IPS-18a (cell line): ENCODE data around the gene TMEM134.

Experiments used
- H3K27ac ChIP-seq: one replicate; pipeline ENCODE4 v1.5.1; 2013; ENCODE audit warnings: low read length
- H3K27me3 ChIP-seq: one replicate; pipeline ENCODE4 v1.6.1; 2013; ENCODE audit warnings: mild to moderate bottlenecking, low read length; ENCODE audit not compliant: control insufficient read depth, insufficient read depth
- H3K36me3 ChIP-seq: one replicate; pipeline ENCODE4 v1.6.1; 2013; ENCODE audit warnings: low read depth, low read length; ENCODE audit not compliant: control insufficient read depth
- H3K4me1 ChIP-seq: one replicate; pipeline ENCODE4 v1.6.1; 2013; ENCODE audit warnings: low read depth, low read length; ENCODE audit not compliant: control insufficient read depth
- H3K4me3 ChIP-seq: one replicate; pipeline ENCODE4 v1.5.1; 2013; ENCODE audit warnings: low read length
- H3K9ac ChIP-seq: one replicate; pipeline ENCODE4 v1.6.1; 2013; ENCODE audit warnings: mild to moderate bottlenecking, low read length, moderate library complexity
- H3K9me3 ChIP-seq: one replicate; pipeline ENCODE4 v1.6.1; 2013; ENCODE audit warnings: low read depth, low read length; ENCODE audit not compliant: control insufficient read depth

TMEM134 gene

GRCh38 chr11:67437082-67437808 is 31.8 kb downstream of the TMEM134 start, which contains the start of gene PTPRCAP:
Gene PTPRCAP, minus strand, starts transcription at chr11:67437682. Its CDS starts 63 bp downstream, at chr11:67437619.
- Histone ChIP-seq H3K36me3 (peaks cover 30% of the 10 kb centered on the region), H3K27me3 (no peaks in the 10 kb centered on the region), H3K4me3 (no peak within 1 kb of the TSS), H3K4me1 (no peaks in the 10 kb centered on the region), H3K27ac (peak within 1 kb of the TSS; percentile 30), H3K9ac (no peak within 1 kb of the TSS), H3K9me3 (no peaks in the 10 kb centered on the region)

- no peaks in the 10 kb centered on the region for H3K27me3 ChIP-seq
- peaks cover 30% of the 10 kb centered on the region for H3K36me3 ChIP-seq
- H3K27ac ChIP-seq, result peak overlapping the region; percentile 30
- no peak overlapping the region for H3K4me3 ChIP-seq
- H3K9ac ChIP-seq, result no peak overlapping the region
- H3K9me3 ChIP-seq, result no peaks in the 10 kb centered on the region
- no peaks in the 10 kb centered on the region for H3K4me1 ChIP-seq
Observed at GRCh38 chr11:67436459-67437081, 32.5 kb downstream of the TMEM134 start.

- peaks cover 30% of the 10 kb centered on the region for H3K36me3 ChIP-seq
- H3K9ac ChIP-seq, result no peak overlapping the region
- no peaks in the 10 kb centered on the region for H3K9me3 ChIP-seq
- H3K4me3 ChIP-seq, result no peak overlapping the region
- no peak overlapping the region for H3K27ac ChIP-seq
- no peaks in the 10 kb centered on the region for H3K4me1 ChIP-seq
- no peaks in the 10 kb centered on the region for H3K27me3 ChIP-seq
Observed at GRCh38 chr11:67435727-67436458, 33.2 kb downstream of the TMEM134 start.

- H3K27ac ChIP-seq, result no peak overlapping the region
- peaks cover 24% of the 10 kb centered on the region for H3K36me3 ChIP-seq
- H3K4me3 ChIP-seq, result no peak overlapping the region
- H3K27me3 ChIP-seq, result no peaks in the 10 kb centered on the region
- H3K4me1 ChIP-seq, result no peaks in the 10 kb centered on the region
- H3K9ac ChIP-seq, result no peak overlapping the region
- H3K9me3 ChIP-seq, result no peaks in the 10 kb centered on the region
Observed at GRCh38 chr11:67435031-67435726, 33.9 kb downstream of the TMEM134 start.

- H3K27me3 ChIP-seq, result no peaks in the 10 kb centered on the region
- H3K4me1 ChIP-seq, result no peaks in the 10 kb centered on the region
- H3K4me3 ChIP-seq, result no peak overlapping the region
- H3K27ac ChIP-seq, result no peak overlapping the region
- H3K9me3 ChIP-seq, result no peaks in the 10 kb centered on the region
- H3K9ac ChIP-seq, result no peak overlapping the region
- peaks cover 24% of the 10 kb centered on the region for H3K36me3 ChIP-seq
Observed at GRCh38 chr11:67434395-67434881, 34.6 kb downstream of the TMEM134 start.

- Histone ChIP-seq H3K36me3 (peaks cover 24% of the 10 kb centered on the region), H3K4me1 (no peaks in the 10 kb centered on the region), H3K9me3 (no peaks in the 10 kb centered on the region), H3K4me3 (no peak overlapping the region), H3K27me3 (no peaks in the 10 kb centered on the region), H3K9ac (no peak overlapping the region), H3K27ac (no peak overlapping the region)
Observed at GRCh38 chr11:67433536-67434394, 35.3 kb downstream of the TMEM134 start.

GRCh38 chr11:67432655-67433349 is 36.2 kb downstream of the TMEM134 start:
- H3K27ac ChIP-seq, result no peak overlapping the region
- H3K27me3 ChIP-seq, result no peaks in the 10 kb centered on the region
- no peaks in the 10 kb centered on the region for H3K9me3 ChIP-seq
- H3K4me3 ChIP-seq, result no peak overlapping the region
- H3K4me1 ChIP-seq, result no peaks in the 10 kb centered on the region
- no peak overlapping the region for H3K9ac ChIP-seq
- peaks cover 22% of the 10 kb centered on the region for H3K36me3 ChIP-seq

GRCh38 chr11:67431346-67432249 is 37.5 kb downstream of the TMEM134 start:
- no peak overlapping the region for H3K9ac ChIP-seq
- peaks cover 19% of the 10 kb centered on the region for H3K36me3 ChIP-seq

GRCh38 chr11:67429722-67430121 is 39.3 kb downstream of the TMEM134 start:
- Histone ChIP-seq H3K36me3 (peaks cover 19% of the 10 kb centered on the region), H3K9ac (no peak overlapping the region)

More at GRCh38 chr11:67431346-67432249, 37.5 kb downstream of the TMEM134 start:
- Histone ChIP-seq H3K4me1 (no peaks in the 10 kb centered on the region), H3K9me3 (no peaks in the 10 kb centered on the region), H3K27ac (no peak overlapping the region), H3K27me3 (no peaks in the 10 kb centered on the region), H3K4me3 (no peak overlapping the region)

More at GRCh38 chr11:67429722-67430121, 39.3 kb downstream of the TMEM134 start:
- Histone ChIP-seq H3K4me3 (peak overlapping the region; percentile 92), H3K27me3 (no peaks in the 10 kb centered on the region), H3K4me1 (no peaks in the 10 kb centered on the region), H3K9me3 (no peaks in the 10 kb centered on the region), H3K27ac (no peak overlapping the region)
